HFF-Myc (cell line): ENCODE results near the gene COG5.

Experiments
- DNase-seq: peaks from one replicate; pipeline ENCODE4 v3.0.0-alpha.2; 2011; ENCODE audit warnings: low read depth; ENCODE audit errors: extremely low read depth
- H3K4me3 ChIP-seq: replicated peaks from 2 replicates; pipeline ENCODE4 v1.5.1; 2011; ENCODE audit warnings: low read depth, mild to moderate bottlenecking, control low read depth, low read length
- CTCF ChIP-seq: IDR thresholded peaks from 2 replicates; pipeline ENCODE4 v1.5.1; 2012; ENCODE audit warnings: mild to moderate bottlenecking, low read depth, low read length, control low read depth; ENCODE audit errors: missing control alignments

Gene COG5

GRCh38 chr7:107179326-107180164, 384.2 kb downstream of the COG5 start:
- no peak overlapping the region for H3K4me3 ChIP-seq
- DNase-seq, result no peak
- no peak for TF ChIP-seq CTCF

GRCh38 chr7:107173691-107174406, 389.9 kb downstream of the COG5 start:
- TF ChIP-seq CTCF, result no peak
- no peak overlapping the region for H3K4me3 ChIP-seq
- no peak for DNase-seq

GRCh38 chr7:107173191-107173590, 390.5 kb downstream of the COG5 start:
- no peak overlapping the region for H3K4me3 ChIP-seq
- no peak for TF ChIP-seq CTCF
- DNase-seq, result no peak

- H3K4me3 ChIP-seq, result no peak overlapping the region
- DNase-seq, result no peak
- TF ChIP-seq CTCF, result no peak
Observed at GRCh38 chr7:107172276-107173032, 391.3 kb downstream of the COG5 start.

GRCh38 chr7:107171496-107171895, 392.2 kb downstream of the COG5 start:
- H3K4me3 ChIP-seq, result no peak overlapping the region
- no peak for DNase-seq
- no peak for TF ChIP-seq CTCF

- peak overlapping the region; percentile 65 for H3K4me3 ChIP-seq
- no peak for TF ChIP-seq CTCF
- DNase-seq, result no peak
Observed at GRCh38 chr7:107170051-107170915, 393.4 kb downstream of the COG5 start.
